ENCODE measurements around the gene SLC1A1. TPM values are rescaled to one million over a fixed set of nuclear protein-coding genes. Genes with fewer than 3 reads are reported as not detected.
"Not testable (repeated sequence)": the region's sequence is repeated elsewhere in the genome, so short reads cannot be mapped to it uniquely, and the experiment has no call there.

The SLC1A1 gene
- total and polyA plus RNA-seq, 2 of the 13 experiments (the other 11 are each of a cell fraction or from before 2014, with no cell fraction given) = not detected

- FAIRE-seq; intact Hi-C loops (cut with micrococcal nuclease; ENCODE audit: unreplicated experiment); BruUV-seq (replicated peaks): not testable (repeated sequence)
These were observed 45.9 kb downstream of the SLC1A1 start for GRCh38 chr9:4536196-4536595.

GRCh38 chr9:4537581-4537980 is 47.3 kb downstream of the SLC1A1 start:
- Histone ChIP-seq H3K4me2 (ENCODE audit: low read depth, low read length) (no peak overlapping the region), H3K36me3 (replicated peaks in 1 of 2; ENCODE audit: control insufficient read depth in 1 of 2, insufficient read depth in 2 of 2, low read length in 2 of 2) (no peaks in the 10 kb centered on the region), H3K79me2 (ENCODE audit: insufficient read depth, low read length) (no peaks in the 10 kb centered on the region), H3K4me1 (ENCODE audit: insufficient read depth, low read length) (no peaks in the 10 kb centered on the region), H4K20me1 (ENCODE audit: insufficient read depth, low read length) (no peaks in the 10 kb centered on the region), H2AFZ (ENCODE audit: low read length) (no peak overlapping the region), H3K9me3 (ENCODE audit: low read length) (no peaks in the 10 kb centered on the region), H3K4me3 (replicated peaks in 1 of 3; ENCODE audit: insufficient read depth in 1 of 3, low read depth in 2 of 3, low read length in 3 of 3) (no peak overlapping the region), H3K27ac (ENCODE audit: extremely low read length, insufficient read depth, low read length) (no peak overlapping the region), H3K27me3 (ENCODE audit: control insufficient read depth in 1 of 2, insufficient read depth in 2 of 2, low read length in 2 of 2) (peaks cover 0 to 4% of the 10 kb centered on the region in 2 experiments; a peak in 1 of 5 replicates), H3K9ac (ENCODE audit: insufficient read depth, low read depth, low read length) (no peak overlapping the region)
- CTCF ChIA-PET (ENCODE audit: low intra/inter-chr PET ratio, low total read pairs) = no interaction called here
- TF ChIP-seq ZBTB21 (CRISPR knock-in tag; IDR thresholded peaks at IDR 0.05) (no peak), RAD21 (CRISPR knock-in tag; IDR thresholded peaks at IDR 0.05) (no peak), ZBTB7A (CRISPR knock-in tag; IDR thresholded peaks at IDR 0.05) (no peak), ZNF646 (CRISPR knock-in tag; IDR thresholded peaks at IDR 0.05) (no peak)
- 8% methylated on average over 1 of the region's 1 CpG for WGBS (ENCODE audit: low lambda C conversion rate)
- in situ Hi-C loops (cut with HindIII; ENCODE audit: extremely low pct_ligation_motif_present, low pct_unique_long_range_greater_than_20kb) = no loop called here
- no peak for FAIRE-seq
- intact Hi-C loops (cut with micrococcal nuclease; ENCODE audit: unreplicated experiment) = no loop called here
- POLR2A ChIA-PET = no interaction called here
- no TSS peak for BruUV-seq (replicated peaks)
- no peak for DNase-seq (ENCODE audit: low spot score)
- no peak for ATAC-seq

More at GRCh38 chr9:4536196-4536595, 45.9 kb downstream of the SLC1A1 start:
- H3K4me3 ChIP-seq (replicated peaks in 1 of 3; ENCODE audit: insufficient read depth in 1 of 3, low read depth in 2 of 3, low read length in 3 of 3); H3K27me3 ChIP-seq (ENCODE audit: control insufficient read depth in 1 of 2, insufficient read depth in 2 of 2, low read length in 2 of 2); H3K79me2 ChIP-seq (ENCODE audit: insufficient read depth, low read length); H3K36me3 ChIP-seq (replicated peaks in 1 of 2; ENCODE audit: control insufficient read depth in 1 of 2, insufficient read depth in 2 of 2, low read length in 2 of 2); H3K9ac ChIP-seq (ENCODE audit: insufficient read depth, low read depth, low read length); H2AFZ ChIP-seq (ENCODE audit: low read length); H3K9me3 ChIP-seq (ENCODE audit: low read length); POLR2A ChIA-PET; H3K4me2 ChIP-seq (ENCODE audit: low read depth, low read length); in situ Hi-C loops (cut with HindIII; ENCODE audit: extremely low pct_ligation_motif_present, low pct_unique_long_range_greater_than_20kb); CTCF ChIA-PET (ENCODE audit: low intra/inter-chr PET ratio, low total read pairs); H4K20me1 ChIP-seq (ENCODE audit: insufficient read depth, low read length); H3K27ac ChIP-seq (ENCODE audit: extremely low read length, insufficient read depth, low read length); DNase-seq (ENCODE audit: low spot score); H3K4me1 ChIP-seq (ENCODE audit: insufficient read depth, low read length); ATAC-seq: not testable (repeated sequence)
- 0% methylated on average over 1 of the region's 1 CpG for WGBS (ENCODE audit: low lambda C conversion rate)
